Renal cortical epithelial cell (primary cell): ENCODE results near the gene BHLHA9. TPM values are rescaled to one million over a fixed set of nuclear protein-coding genes. Genes with fewer than 3 reads are reported as not detected.

Experiments used
- DNase-seq: peaks from one replicate; pipeline ENCODE4 v3.0.0-alpha.2; 2011; ENCODE audit warnings: low read depth
- total RNA-seq: library from RNA; depleted of rRNA; stranded (reverse); fragments of >200 nt; gene quantifications from 2 replicates; pipeline ENCODE4 v1.2.3, GENCODE V29; 2014

BHLHA9 gene
- total RNA-seq, 1 donor from 2014 or later: not detected

DNA sequence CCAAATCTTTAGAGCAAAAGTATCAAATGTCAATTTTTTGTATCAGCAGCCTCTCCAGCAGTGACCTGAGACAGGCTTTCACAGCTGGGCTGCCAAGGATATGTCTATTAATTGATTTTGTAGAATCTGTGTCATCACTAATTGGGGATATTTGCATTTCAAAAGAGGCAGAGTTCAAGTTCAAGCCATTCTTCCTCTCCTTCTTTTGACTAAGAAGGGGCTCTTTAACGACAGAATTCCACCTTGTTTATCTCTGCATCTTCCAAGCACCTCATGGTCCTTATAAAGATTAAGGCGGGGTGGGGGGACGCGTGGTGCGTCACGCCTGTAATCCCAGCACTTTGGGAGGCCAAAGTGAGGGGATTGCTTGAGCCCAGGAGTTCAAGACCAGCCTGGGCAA, 15.2 kb upstream of the BHLHA9 start:
- no peak for DNase-seq

DNA sequence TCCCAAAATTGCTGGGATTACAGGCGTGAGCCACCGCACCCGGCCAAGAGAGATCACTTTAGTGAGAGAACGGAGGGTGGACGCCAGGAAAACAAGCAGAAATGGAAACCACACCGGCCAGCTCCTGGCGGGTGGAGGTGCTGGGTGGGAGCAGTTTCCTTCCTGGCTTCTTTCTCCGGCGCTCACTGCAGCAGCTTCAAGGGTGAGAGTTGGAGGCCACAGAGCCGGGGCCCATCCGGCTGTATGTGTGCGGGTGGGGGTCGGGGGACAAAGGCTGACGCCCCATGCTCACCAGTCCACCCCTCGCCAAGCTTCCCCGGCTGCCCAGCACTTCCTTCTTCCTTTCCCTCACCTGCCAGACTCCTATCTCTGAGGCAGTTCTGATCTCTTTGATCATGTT, 13.5 kb upstream of the BHLHA9 start:
- no peak for DNase-seq

DNA sequence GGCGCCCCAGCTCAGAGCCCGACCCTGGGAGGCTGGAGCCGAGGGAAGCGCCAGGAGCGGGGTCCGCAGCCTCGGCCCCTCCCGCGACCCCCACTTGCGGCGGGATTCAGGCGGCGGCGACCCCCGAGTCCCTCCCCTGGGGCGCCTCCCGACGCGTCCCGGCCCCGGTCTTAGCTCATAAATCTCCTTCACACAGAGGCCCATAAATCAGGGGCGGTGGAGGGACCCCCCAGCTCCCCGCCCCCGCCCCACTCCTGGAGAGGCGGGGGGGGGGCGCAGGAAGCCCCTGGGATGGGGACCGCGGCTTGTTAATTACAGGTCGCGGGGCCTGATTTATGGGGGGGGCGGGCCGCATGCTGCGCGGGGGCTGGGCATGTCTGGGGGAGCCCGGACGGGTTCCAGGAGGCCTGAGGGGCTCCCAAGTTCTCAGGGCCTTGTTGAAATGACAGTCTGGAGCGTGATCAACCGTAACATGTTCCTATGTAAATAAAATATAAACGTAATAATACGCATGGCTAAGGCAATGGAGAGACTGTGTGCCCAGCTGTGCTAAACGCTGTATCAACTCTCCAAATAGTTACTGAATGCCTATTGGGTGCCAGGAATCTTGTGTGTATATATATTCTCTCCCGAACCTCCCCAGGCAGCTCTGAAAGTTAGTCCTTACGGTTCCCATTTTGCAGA, 10.0 kb upstream of the BHLHA9 start:
- DNase-seq: no peak

DNA sequence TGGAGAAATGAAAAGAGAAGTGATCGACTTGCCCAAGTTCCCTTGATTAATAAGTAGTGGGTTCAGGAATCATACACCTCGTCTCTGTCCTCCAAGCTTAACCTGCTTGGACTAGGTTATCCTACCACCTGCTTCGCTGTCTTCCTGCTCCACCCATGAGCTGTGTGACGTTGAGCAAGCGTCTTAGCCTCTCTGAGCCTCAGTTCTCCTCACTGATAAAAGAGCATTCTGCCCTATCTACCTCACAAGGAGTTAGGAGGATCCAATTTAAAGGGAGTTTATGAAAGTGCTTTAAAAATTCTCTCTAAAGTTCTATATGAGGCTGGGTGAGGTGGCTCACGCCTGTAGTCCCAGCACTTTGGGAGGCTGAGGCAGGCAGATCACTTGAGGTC, 9.5 kb upstream of the BHLHA9 start:
- no peak for DNase-seq

DNA sequence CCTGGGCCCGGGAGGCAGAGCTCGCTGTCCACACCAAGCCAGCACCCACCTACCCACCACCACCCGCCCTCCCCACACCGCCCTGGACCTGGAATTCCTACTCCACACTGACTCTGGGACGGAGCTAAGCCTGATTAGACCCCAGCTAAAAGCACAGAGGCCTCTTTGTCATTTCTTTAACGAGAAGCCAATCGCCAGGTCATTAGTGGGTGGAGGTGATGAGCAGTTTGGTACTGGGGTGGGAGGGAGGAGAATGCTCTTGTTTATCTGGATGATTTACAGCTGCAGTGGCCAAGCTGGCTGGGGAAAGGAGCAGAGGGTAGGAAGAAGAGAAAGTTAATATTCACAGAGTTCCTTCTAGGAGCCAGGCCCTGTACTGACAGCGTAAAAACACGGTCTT, 6.0 kb upstream of the BHLHA9 start:
- no peak for DNase-seq

DNA sequence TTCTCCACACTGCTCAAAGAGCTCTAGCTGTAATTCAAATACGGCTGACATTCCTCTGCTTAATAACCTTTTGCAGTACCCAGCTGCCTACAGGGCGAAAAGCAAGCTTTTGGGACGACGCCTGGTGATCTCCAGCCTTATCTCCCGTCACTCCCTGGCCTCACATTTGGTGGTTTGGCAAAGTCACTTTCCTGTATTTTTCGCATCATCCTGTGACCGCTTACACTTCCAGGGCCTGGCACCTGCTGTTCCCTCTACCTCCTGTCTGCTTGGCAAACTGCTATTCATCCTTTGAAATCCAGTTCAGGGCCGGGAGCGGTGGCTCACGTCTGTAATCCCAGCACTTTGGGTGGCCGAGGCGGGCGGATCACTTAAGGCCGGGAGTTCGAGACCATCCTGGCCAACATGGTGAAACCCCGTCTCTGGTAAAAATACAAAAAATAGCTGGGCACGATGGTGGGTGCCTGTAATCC, 2.7 kb upstream of the BHLHA9 start:
- DNase-seq: no peak

DNA sequence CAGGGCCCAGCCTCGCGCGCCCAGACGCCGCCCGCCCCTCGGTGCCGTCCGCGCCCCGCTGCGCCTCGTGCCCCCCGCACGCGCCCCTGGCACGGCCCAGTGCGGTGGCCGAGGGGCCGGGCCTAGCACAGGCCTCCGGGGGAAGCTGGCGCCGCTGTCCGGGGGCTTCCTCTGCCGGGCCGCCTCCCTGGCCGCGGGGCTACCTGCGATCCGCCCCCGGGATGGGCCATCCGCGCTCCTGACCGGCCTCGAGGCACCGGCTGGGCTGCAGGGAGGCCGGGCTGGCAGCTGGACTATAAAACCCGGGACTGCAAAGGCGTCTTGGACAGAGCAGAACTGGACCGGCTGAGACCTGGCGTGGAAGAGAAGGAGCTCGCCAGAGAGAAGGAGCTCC, 783 bp downstream of the BHLHA9 start:
- DNase-seq: no peak

DNA sequence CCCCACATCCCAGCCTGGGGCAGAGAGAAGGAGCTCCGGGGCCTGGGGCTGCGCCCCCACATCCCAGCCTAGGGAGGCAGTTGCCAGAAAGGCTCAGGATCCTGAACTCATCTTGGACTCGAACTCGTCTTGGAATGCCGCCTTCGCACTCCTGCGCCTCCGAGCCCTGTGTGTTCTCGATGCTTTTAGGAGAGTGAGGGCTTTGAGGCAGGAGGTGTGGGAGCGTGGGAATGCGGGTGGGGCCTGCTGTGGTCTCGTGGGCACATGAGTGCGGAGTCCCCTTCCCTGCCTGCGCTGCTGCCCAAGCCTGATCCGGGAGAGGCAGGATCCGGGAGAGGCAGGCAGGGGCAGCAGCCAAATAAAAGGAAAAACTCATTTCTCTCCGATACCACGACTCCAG, 1.2 kb downstream of the BHLHA9 start:
- no peak for DNase-seq

DNA sequence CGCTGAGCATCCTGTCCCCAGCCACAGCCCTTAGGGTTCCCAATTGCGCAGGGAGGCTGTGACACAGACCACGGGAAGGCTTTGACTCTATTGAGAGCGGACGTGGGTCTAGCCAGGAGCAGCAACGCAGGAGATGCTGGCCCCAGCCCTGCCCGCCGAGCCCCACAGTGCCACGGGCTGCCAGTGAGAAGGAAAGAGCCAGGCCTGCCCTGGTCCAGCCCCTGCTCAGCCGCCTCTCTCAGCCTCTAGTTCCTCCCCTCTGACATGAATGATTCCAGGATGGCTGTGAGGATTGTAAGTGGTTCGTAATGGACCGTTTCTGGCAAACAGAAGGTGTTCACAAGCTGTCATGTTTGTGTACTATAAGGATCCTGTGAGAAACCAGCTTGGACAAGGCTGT, 2.5 kb downstream of the BHLHA9 start:
- no peak for DNase-seq

DNA sequence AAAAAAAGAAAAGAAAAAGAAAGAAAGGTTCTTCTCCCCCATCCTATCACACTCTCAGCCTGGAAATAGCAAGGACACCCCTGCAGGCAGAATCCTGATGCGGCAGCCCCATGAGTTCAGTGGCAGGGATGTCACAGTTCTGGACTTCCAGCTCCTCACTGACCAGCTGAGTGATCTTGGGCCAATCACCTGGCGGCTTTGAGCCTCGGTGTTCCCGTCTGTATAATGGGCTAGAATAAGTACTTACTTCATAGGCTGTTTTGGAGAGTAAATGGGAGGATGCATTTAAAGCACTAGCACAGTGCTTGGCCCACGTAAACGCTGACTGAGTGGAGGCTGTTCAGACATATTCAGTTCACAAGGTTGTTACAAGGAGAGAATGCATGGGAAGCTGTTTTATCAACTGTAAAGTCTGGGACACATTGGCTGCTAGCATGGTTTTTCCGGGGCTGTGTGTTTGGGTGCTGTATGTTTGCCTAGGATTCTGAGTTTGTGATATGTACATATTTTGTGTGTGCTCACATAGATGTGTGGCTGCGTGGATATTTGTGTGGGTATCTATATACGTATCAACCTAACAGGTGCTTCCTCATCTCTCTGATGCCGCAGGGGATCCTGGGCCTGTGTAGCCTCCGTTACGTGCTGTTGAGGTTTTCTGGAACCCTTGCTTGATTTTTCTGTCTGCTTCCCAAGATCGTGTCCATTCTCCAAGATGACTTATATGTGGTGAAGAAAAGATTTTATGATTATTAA, 3.4 kb downstream of the BHLHA9 start:
- DNase-seq: no peak

DNA sequence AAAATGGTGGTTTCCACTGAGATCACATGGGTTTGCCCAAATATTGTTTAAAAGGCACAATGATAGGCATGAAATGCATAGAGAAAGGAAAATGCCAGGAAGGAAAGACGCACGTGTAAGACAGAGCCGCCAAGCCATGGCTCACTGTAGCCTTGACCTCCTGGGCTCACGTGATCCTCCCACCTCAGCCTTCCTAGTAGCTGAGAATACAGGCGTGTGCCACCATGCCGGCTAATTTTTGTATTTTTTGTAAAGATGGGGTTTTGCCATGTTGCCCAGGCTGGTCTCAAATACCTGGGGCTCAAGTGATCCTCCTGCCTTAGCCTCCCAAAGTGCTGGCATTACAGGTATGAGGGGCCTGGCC, 4.0 kb downstream of the BHLHA9 start:
- no peak for DNase-seq

DNA sequence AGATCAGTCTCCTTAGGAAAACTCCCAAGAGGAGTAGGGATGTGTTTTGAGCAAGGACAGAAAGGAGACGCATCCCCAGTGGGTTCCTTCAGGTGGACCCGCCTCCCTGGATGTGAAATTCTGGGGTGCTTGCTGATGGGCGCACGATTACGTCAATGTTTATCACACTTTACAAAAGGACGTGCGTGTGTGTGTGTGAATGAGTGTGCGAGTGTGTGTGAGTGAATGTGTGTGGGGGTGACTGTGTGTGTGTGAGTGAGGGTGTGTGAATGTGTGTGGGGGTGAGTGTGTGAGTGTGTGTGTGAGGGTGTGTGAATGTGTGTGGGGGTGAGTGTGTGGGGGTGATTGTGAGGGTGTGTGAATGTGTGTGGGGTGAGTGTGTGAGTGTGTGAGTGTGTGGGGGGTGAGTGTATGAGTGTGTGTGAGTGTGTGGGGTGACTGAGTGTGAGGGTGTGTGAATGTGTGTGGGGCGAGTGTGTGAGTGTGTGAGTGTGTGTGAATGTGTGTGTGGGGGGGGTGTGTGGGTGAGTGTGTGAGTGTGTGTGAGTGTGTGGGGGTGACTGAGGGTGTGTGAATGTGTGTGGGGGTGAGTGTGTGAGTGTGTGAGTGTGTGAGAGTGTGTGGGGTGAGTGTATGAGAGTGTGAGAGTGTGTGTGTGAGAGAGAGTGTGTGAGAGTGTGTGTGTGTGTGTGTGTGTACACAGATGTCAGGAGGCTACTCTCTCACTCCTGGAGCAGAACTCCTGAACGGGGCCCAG, 5.1 kb downstream of the BHLHA9 start:
- DNase-seq: no peak

DNA sequence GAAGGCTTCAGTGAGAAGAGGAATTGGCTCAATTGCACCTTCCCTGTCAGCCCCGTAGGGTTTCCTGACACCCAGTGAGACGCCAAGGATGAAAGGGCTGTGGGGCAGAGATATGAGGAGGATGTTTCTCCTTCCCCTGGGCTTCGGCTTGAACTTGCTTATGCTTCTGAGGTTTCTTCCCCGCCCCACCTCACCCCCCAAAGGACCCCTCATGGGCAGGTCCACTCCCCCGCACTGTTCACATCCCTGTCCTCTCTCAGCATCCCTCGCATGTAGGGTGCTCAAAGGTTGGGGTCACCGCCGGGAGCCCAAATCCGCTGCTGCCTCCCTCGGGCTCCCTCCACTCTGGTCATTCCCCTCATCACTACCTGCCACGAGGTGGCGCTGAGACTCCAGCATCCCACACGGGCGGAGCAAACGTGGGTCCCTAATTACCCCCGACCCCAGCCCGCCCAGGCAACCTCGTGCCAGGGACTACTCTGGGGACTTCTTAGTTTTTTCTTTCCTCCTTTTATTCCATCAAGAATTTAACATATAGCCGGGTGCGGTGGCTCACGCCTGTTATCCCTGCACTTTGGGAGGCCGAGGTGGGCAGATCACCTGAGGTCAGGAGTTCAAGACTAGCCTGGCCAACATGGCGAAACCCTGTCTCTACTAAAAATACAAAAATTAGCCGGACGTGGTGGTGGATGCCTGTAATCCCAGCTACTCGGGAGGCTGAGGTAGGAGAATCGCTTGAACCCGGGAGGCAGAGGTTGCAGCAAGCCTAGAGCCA, 5.9 kb downstream of the BHLHA9 start:
- no peak for DNase-seq

DNA sequence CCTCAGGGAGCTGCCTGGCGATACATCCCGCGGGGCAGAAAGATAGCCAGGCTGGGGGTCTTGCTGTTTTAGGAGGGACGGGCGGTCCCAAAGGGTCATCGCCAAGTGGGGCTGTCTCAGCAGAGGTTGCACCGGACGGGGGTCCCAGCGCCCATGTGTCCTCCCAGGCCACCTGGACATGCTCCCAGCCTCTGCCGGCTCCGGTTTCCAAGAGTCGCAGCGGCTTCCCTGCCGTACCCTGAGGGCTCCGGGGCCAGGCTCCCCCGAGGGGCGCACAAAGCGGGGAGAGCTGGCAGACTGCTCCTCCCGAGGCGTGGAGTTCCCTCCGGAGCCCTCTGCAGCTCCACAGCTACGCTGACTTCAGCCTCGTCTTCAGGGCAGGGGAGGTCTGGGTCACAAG, 10.4 kb downstream of the BHLHA9 start:
- no peak for DNase-seq

DNA sequence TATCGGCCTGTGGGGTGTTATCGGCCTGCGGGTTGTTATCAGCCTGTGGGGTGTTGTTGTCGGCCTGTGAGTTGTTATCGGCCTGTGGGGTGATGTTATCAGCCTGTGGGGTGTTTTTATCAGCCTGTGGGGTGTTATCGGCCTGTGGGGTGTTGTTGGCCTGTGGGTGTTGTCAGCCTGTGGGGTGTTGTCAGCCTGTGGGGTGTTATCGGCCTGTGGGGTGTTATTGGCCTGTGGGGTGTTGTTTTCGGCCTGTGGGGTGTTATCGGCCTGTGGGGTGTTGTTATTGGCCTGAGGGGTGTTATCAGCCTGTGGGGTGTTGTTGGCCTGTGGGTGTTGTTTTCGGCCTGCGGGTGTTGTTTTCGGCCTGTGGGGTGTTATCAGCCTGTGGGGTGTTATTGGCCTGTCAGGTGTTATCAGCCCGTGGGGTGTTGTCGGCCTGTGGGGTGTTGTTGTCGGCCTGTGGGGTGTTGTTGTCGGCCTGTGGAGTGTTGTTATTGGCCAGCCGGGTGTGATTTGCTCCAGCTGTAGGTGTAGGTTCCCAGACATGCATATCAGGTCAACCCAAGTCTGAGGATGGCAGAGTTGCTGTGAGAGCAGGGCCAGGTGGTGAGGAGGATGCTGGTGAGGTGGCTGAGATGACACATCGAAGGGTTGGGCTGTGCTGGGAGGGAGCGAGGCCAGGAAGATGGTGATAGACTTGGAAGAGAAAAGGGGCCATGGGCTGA, 16.3 kb downstream of the BHLHA9 start:
- DNase-seq: no peak

DNA sequence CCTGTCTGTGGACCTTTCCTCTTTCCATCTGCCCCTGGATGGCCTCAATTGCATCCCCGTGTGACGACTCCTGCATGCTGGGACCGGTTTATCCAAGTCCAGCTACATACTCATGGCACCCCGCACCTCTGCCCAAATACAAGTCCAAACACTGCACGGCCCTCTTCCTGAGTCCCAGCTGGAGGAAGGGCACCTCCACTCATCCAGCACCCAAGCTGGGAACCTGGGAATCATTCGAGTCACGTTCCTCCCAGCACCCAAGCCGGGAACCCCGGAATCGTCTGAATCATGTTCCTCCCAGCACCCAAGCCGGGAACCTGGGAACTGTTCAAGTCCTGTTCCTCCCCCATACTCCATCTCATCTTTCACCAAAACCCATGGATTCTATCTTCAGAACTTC, 19.5 kb downstream of the BHLHA9 start:
- DNase-seq: no peak

DNA sequence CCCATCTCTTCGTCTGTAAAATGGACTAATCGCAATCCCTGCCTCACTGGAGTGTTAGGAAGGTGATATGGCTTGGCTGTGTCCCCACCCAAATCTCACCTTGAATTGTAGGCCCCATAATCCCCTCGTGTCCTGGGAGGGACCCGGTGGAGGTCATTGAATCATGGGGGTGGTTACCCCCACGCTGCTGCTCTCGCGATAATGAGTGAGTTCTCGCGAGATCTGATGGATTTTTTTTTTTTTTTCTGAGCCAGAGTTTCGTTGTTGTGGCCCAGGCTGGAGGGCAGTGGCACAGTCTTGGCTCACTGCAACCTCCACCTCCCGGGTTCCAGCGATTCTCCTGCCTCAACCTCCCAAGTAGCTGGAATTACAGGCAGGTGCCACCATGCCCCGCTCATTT, 20.4 kb downstream of the BHLHA9 start:
- no peak for DNase-seq

DNA sequence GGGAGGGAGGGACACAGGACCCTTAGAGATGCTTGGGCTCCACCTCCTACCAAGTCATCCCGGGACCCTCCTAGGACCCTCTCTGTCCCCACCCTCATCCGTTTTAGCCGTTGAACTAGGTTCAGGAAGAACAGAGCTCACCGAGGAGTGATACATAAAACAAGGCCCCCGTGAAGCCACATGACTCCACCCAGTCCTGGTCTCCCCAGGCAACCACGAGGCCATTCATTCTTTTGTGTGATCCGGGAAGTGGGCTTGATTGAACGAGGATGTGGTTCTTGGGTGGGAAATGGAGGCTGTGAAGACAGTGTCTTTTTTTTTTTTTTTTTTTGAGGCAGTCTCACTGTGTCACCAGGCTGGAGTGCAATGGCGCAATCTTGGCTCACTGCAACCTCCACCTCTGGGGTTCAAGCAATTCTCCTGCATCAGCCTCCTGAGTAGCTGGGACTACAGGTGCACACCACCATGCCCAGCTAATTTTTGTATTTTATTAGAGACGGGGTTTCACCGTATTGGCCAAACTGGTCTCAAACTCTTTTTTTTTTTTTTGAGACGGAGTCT, 24.0 kb downstream of the BHLHA9 start:
- DNase-seq: no peak

DNA sequence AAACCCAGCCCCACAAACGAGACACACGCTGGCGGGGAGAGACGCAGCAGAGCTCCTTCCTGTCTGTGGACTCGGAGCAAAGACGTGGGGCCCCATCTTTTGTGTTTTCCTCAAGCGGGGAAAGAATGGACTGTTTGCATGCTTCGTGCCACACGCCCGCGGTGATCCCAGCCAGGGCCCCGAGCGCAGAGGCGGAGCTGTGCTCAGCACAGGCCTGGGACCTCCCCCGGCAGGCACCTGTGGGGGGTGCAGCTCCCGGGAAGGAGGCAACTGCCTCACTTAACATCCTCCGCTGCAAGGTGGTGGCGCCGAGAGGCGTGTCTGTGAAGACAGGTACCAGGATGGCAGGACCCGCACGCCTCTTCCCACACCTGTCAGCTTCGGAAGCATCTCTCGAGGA, 28.4 kb downstream of the BHLHA9 start:
- no peak for DNase-seq

DNA sequence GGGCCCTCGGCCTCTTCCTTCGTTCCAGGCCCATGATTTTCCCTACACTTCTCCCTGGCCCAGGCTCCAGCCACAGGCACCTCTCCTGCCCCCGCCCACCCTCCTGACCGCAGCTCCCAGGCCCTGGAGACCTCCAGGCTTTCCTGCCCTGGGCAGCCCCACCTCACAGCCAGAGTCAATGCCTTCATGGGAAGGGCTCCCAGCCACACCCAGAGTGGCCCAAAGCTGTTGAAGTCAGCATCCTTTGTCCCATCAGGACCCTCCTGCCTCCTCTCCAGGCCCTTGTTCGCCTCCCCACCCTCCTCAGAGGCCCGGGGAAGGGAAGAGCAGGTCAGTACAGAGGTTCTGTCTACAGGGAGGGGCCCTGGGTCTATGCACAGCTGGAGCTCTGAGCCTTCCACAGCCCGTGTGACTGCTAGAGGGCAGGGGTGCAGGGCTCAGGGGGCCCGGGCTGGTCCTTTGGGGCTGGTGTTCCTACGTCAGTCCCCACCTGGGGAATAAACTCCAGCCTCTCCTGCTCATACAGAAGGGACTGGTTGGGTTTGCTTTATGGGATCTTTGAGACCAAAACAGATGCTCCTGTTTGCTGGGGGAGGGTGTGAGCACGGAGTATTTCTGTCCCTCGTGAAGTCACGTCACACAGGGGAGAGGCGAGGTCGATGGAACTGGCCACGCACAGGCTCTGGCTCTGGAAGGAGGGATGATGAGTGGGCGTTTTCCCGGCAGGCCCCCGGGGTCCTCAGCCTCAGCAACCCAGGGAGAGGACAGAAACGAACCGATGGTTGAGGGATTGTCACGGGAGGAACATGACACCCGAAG, 29.5 kb downstream of the BHLHA9 start:
- no peak for DNase-seq
